ENCODE results near the gene ATXN1. TPM values are rescaled to one million over a fixed set of nuclear protein-coding genes. Genes with fewer than 3 reads are reported as not detected.
"Not testable (repeated sequence)": the region's sequence is repeated elsewhere in the genome, so short reads cannot be mapped to it uniquely, and the experiment has no call there.

ATXN1 gene
- total RNA-seq, 1 experiment from 2014 or later, result 13.4 TPM

DNA sequence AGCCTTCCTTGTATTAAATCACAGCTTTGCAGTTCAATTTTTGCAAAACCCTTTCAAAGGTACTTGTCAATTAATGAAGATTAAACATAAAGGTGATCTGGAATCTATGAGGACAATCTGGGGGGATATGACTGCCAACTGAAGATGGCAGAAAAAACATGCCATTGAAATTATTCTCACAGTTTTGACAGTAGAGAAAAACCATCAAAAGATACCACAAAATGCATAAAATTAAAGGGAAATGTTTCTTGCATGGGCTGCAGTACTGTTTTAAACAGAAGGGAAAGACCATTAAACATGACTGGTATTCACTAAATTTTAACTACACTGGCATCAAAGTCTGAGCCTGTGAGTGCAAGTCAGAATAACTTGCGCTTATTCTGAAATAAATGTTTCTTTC, 194.2 kb downstream of the ATXN1 start:
- in situ Hi-C loops (cut with HindIII; ENCODE audit: low pct_unique_long_range_greater_than_20kb, low sequenced_read_pairs), result no loop called here
- DNase-seq (ENCODE audit: low read depth, low spot score), result no peak

DNA sequence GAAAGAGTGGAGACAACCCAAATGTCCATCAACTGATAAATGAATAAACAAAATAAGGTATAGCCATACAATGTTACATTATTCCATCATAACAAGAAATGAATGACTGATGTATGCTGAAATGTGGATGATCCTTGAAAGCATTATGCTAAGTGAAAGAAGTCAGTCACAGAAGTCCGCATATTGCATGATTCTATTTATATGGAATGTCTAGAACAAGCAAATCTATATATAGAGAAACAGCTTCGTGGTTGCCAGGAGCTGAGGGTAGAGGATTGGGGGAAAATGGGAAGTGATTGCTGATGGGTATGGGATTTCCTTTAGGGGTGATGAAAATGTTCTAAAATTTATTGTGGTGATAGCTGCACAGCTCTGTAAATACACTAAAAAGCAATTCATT, 196.8 kb downstream of the ATXN1 start:
- peak; percentile 30 for DNase-seq (ENCODE audit: low read depth, low spot score)
- in situ Hi-C loops (cut with HindIII; ENCODE audit: low pct_unique_long_range_greater_than_20kb, low sequenced_read_pairs), result no loop called here

DNA sequence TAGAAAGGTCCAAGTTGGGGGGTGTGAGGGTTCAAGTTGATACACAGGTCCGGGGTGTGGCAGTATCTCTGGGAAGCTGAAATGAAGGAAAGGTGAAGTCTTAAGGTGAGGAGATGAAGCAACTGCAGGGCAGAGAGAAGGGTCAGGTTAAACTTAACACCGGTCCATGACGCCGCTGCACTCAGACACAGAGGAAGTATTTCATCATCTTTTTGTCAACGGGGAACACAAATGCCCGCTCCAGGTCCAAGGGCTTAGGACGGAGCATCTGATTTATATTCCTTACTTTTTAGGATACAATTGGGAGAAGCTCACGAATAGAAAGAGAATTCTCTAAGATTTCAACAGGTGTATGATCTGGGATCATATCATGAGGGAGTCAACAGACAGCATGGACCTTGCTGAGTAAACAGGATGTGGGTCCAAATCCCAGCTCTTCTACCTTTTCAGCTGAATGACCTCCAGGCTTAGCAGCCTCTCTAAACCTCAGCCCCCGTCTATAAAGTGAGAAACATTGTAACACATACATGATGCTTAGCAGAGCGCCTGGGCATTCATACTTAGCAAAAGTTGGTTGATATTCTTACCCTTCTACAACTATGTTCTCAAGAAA, 197.5 kb downstream of the ATXN1 start:
- in situ Hi-C loops (cut with HindIII; ENCODE audit: low pct_unique_long_range_greater_than_20kb, low sequenced_read_pairs), result no loop called here
- DNase-seq (ENCODE audit: low read depth, low spot score), result no peak

DNA sequence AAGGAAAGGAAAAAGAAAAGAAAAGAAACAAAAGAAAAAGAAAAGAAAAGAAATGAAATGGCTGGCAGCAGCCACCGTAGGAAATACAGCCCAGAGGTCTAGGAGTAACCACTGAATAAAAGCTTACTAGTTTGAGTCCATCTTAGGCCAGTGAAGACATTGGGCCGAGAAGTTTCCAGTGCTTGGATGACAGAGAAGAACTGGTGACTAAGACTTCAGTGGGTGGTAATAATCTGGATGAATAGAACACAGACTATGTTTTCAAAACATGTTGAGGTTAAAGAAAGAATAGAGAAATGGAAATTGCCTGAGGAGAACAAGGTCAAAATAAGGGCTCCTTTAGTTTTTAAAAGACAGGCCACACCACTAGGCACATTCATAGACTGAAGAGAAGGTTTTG, 198.8 kb downstream of the ATXN1 start:
- in situ Hi-C loops (cut with HindIII; ENCODE audit: low pct_unique_long_range_greater_than_20kb, low sequenced_read_pairs), result no loop called here
- peak; percentile 40 for DNase-seq (ENCODE audit: low read depth, low spot score)

DNA sequence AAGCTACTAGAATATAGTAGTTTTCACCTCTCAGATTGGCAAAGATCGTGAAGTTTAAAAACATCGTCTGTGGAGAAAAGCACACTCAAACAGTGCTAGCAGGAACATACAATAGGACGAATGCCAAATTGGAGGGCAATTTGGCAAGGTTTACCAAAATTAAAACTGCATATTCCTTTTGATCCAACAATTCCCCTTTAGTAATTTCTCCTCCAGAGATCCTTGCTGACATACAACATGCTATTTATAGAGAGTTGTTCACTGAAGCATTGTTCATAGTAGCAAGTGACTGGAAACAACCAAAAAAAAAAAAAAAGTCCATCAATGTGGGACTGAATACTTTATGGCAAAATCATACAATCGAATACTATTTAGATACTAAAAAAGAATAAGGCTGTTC, 202.2 kb downstream of the ATXN1 start:
- in situ Hi-C loops (cut with HindIII; ENCODE audit: low pct_unique_long_range_greater_than_20kb, low sequenced_read_pairs), result no loop called here
- peak; percentile 70 for DNase-seq (ENCODE audit: low read depth, low spot score)

DNA sequence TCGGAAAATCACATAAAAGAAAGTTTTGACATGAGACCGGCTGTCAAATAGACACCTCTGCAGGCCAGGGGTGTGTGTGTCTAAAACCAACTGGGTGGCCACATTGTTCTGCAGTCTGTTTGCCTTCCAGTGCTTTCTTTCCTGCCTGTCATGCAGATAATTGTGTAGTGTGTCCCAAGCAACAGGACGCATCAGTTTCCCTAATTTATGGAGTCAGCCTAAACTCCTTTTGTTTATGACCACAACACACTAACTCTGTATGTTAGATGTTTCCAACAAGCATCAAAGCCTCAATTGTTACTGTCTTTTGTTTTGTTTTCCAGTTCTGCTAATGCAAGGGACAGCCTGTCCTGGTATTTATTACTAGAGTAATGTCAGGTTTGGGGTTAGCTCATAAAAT, 205.7 kb downstream of the ATXN1 start:
- no peak for DNase-seq (ENCODE audit: low read depth, low spot score)
- in situ Hi-C loops (cut with HindIII; ENCODE audit: low pct_unique_long_range_greater_than_20kb, low sequenced_read_pairs), result no loop called here

DNA sequence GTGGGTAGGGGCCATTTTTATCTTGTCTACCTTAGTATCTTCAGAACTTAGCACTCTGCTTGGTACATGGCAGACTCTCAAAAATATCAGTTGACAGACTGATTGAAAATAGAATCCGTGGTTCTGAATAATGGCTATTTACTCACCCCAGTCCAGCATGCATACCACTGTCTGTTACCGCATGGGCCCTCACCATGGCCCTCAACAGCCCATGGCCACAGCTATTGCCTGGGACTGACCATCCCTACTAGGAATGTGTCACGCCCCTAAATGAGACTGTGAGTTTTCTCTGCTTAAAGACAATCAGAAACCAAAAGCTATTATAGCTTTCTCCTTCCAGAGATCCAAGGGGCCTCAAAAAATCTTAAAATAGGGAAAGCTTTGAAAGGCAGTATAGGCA, 207.7 kb downstream of the ATXN1 start:
- no peak for DNase-seq (ENCODE audit: low read depth, low spot score)
- in situ Hi-C loops (cut with HindIII; ENCODE audit: low pct_unique_long_range_greater_than_20kb, low sequenced_read_pairs), result no loop called here

DNA sequence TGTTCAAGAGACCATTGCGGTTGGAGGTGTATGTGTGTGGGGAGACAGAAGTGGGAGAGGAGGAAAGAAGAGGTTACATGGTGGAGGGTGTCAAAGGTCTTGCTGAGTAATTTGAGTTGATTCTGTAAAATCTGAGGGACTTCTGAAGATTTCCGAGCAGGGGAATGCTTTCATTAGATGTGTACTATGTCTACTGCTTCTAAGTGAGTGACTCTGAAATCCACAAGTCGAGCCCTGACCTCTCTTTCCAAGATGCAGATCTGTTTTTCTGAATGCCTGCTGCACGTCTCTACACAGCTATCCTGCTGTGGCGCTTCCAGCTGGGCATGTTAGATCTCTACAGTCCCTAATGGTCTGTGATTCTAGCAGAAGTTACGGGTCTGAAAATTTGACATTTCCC, 209.8 kb downstream of the ATXN1 start:
- in situ Hi-C loops (cut with HindIII; ENCODE audit: low pct_unique_long_range_greater_than_20kb, low sequenced_read_pairs), result no loop called here
- DNase-seq (ENCODE audit: low read depth, low spot score), result no peak

DNA sequence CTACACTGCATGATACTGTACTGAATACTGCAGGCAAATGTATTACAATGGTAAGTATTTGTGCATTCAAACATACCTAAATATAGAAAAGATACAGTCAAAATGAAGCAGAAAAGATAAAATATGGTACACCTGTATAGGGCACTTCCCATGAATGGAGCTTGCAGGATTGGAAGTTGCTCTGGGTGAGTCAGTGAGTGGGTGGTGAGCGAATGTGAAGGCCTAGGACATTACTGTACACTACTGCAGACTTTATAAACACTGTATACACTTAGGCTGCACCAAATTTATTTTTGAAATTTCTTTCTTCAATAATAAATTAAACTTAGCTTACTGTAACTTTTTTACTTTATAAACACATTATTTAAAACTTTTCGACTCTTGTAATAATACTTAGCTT, 213.1 kb downstream of the ATXN1 start:
- in situ Hi-C loops (cut with HindIII; ENCODE audit: low pct_unique_long_range_greater_than_20kb, low sequenced_read_pairs), result no loop called here
- DNase-seq (ENCODE audit: low read depth, low spot score), result no peak

DNA sequence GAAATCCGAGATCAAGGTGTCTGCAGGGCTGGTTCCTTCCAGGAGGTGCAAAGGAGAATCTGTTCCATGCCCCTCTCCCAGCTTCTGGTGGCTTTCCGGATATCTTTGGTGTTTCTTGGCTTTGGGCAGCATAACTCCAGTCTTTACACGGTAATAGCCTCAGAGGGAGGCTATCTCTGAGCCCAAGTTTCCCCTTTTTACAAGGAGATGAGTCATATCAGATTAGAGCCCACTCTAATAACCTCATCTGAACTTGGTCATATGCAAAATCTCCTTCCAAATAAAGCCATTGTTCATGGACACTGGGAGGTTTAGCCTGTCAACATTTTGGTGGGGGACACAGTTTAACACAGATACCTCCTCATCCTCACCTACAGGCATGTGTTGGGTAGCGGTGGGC, 213.7 kb downstream of the ATXN1 start:
- in situ Hi-C loops (cut with HindIII; ENCODE audit: low pct_unique_long_range_greater_than_20kb, low sequenced_read_pairs), result no loop called here
- DNase-seq (ENCODE audit: low read depth, low spot score), result no peak

DNA sequence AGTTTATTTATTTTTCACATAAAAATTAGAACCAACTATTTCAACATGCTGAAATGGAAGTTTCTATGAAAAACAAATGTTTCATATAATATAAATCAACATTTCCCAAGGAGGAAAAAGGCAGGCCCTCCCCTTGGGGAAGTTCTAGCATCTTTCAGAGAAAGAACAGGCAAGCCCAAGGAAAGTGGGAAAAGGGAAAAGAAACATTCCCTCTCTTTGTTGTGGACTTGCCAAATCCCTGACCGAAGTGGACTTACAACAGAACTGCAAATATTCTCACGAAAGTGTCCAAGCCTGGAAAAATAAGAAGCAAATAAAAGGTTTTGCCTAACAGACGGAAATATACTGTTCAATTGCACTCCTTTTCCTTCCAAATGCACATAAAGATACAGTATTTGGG, 214.4 kb downstream of the ATXN1 start:
- in situ Hi-C loops (cut with HindIII; ENCODE audit: low pct_unique_long_range_greater_than_20kb, low sequenced_read_pairs), result no loop called here
- no peak for DNase-seq (ENCODE audit: low read depth, low spot score)

DNA sequence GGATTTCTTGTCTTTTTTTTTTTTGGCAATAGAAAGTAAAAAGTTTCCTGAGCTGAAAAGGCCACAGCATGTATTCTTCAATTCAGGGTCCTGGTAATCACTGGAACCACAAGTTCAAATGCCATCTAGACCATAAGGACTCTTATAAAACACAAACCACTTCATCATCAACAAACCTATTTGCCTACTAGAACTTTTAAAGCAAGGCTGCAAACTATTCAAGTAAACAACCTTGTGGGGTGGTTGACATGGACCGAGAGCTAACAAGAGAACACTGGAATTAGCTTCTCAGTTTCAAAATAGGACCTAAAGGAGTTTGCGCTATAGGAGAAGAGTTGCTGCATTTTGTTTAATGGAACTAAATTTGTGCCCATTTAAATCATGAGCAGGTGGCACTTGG, 215.9 kb downstream of the ATXN1 start:
- no peak for DNase-seq (ENCODE audit: low read depth, low spot score)
- in situ Hi-C loops (cut with HindIII; ENCODE audit: low pct_unique_long_range_greater_than_20kb, low sequenced_read_pairs), result no loop called here

DNA sequence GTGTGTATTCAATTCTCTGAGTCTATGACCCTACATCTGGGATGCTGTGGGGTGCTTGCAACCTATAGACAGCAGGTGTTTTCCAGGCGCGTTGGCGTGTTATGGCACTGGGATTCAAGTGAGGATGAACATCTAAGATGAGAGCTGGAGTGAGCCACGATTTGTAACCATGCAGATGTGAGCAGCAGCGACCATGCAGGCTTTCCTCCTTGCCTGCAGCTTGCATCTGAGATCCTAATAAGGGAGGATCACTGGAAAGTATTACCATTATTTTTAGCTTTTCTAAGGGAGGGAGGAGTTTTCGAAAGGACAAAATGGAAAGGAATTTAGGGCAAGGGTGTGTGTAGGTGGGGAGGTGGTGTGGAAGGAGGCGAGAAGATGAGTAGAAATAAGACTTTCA, 216.7 kb downstream of the ATXN1 start:
- no peak for DNase-seq (ENCODE audit: low read depth, low spot score)
- in situ Hi-C loops (cut with HindIII; ENCODE audit: low pct_unique_long_range_greater_than_20kb, low sequenced_read_pairs), result no loop called here

DNA sequence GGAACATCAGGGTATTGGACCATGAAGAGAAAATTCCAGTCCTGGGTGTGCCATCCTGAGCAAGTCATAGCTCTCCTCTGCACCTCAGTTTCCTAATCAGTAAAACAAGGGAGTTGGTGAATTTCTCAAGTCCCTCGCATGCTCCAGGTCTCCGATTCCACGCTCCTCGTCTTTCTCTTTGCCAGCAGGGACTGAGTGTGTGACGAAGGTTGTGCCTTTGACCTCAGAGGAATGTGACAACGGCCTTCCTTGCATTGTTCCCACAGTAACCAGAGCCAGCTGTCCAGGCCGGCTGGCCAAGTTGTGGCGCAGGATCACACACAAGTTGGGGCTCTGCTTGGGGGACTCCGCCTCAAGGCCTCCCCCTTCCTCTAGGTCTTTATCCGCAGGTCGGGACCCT, 217.3 kb downstream of the ATXN1 start:
- no peak for DNase-seq (ENCODE audit: low read depth, low spot score)
- in situ Hi-C loops (cut with HindIII; ENCODE audit: low pct_unique_long_range_greater_than_20kb, low sequenced_read_pairs), result no loop called here

DNA sequence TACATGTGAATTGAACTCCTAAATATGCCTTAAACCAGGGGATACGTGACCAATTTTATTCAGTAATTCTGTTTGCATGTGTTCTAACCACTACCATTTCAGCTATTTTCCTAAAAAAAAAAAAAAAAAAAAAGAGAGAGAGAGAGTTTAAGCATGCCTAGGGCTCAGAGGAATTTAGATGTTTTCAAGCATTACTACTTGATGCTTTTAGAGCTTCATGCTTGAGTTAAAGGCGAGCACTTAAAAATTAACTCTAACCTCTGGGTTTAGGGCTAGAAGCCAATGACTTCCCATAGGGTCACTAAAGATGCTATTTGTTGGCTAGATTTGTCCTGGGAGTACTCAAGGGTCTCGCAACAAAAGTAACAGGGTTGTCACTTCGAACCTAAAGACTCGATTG, 217.7 kb downstream of the ATXN1 start:
- in situ Hi-C loops (cut with HindIII; ENCODE audit: low pct_unique_long_range_greater_than_20kb, low sequenced_read_pairs), result no loop called here
- no peak for DNase-seq (ENCODE audit: low read depth, low spot score)

DNA sequence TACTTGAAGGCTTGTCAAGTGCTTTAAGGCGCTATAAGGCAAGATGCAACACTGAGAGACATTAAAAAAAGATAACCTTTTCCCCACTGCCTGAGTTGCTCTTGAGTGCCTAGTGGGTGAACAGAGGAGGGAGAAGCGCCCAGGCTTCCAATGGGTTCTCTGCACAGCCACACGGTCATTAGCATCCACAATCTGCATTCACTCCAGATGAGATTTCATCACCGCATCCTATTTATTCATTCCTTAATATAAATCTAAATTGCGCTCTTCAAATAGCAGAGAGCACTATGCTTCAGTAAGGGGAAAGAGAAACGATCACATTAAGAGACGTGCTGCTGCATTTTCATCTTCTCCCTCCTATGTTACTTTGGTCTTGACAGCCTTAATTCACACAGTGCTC, 219.2 kb downstream of the ATXN1 start:
- DNase-seq (ENCODE audit: low read depth, low spot score), result no peak
- in situ Hi-C loops (cut with HindIII; ENCODE audit: low pct_unique_long_range_greater_than_20kb, low sequenced_read_pairs), result no loop called here

DNA sequence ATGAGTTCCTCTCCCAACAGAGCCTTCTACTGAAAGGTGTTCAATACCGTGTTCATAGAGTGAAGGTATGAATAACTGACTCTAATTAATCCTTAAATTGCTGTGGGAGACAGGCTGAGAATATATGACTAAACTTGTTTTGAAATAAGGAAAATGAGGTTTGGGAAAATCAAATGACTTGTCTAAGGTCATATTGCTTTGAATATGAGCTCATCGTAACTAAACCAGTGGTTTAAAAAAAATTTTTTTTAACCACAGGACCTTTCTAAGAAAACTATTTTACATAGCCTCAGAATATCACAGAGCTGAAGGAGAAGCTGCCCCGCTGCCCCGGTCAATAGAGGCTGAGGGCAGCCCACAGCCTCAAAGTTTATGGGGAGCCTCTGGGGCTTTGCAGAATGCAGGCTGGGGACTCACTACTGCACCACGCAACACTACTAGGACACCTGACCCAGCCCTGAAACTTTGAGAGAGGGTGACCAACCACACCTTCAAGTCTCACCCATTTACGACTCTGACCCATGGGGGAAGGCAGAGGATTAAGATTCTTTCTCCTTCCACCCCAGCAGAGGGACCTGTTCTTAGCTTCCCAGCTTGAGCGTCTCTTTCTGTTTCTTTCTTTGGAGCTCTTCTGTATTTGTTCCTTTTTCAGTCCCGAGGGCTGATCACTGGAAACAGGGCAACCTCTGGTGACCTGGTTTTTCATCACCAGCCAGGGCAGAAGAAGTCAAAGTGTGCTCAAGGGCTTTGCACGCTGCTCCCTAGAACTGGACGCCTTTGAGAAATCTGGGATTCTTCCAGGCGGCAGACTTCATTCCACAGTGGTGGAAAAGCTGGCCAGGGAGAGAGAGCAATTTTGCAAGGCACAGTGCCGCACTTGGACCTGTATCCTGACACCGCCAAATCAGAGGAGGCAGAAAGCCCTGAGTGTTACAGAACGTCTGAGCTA, 220.2 kb downstream of the ATXN1 start:
- in situ Hi-C loops (cut with HindIII; ENCODE audit: low pct_unique_long_range_greater_than_20kb, low sequenced_read_pairs), result no loop called here
- no peak for DNase-seq (ENCODE audit: low read depth, low spot score)

DNA sequence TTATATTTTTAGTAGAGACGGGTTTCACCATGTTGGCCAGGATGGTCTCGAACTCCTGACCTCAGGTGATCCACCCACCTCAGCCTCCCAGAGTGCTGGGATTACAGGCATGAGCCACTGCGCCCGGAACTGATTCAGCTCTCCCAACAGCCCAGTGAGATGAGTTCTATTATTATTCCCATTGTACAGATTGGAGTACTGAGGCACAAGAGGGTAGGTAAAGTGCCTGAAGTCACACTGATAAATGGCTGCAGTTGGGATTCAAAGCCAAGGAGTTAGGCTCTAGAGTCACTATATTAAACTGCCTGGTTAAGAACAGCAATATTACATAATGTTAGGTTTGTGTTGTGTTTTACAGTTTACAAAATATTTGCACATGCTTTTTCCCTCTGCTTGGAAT, 220.9 kb downstream of the ATXN1 start:
- DNase-seq (ENCODE audit: low read depth, low spot score); in situ Hi-C loops (cut with HindIII; ENCODE audit: low pct_unique_long_range_greater_than_20kb, low sequenced_read_pairs): not testable (repeated sequence)
